HCT116 (cell line): ENCODE measurements around the gene FSHR.

Experiments
- CEBPB ChIP-seq: IDR thresholded peaks from 2 replicates; pipeline ENCODE4 v1.6.1; 2012; ENCODE audit warnings: low read depth
- EZH2 ChIP-seq: fragments of 200-600 bp; sonication (generic); IDR thresholded peaks from 2 replicates; pipeline ENCODE4 v1.6.1; 2017; ENCODE audit warnings: antibody characterized with exemption, mixed run types
- POLR2A ChIP-seq: IDR thresholded peaks from 2 replicates; pipeline ENCODE4 v1.7.0; 2011; ENCODE audit warnings: borderline replicate concordance; ENCODE audit not compliant: insufficient read depth, insufficient read length; ENCODE audit errors: extremely low read depth
- POLR2AphosphoS5 ChIP-seq: IDR thresholded peaks from 2 replicates; pipeline ENCODE4 v1.6.1; 2011; ENCODE audit warnings: mild to moderate bottlenecking, low read depth, low read length, moderate library complexity
- SIN3A ChIP-seq: IDR thresholded peaks from 2 replicates; pipeline ENCODE4 v1.6.1; 2012; ENCODE audit warnings: low read depth
- YY1 ChIP-seq: IDR thresholded peaks from 2 replicates; pipeline ENCODE4 v1.6.1; 2011; ENCODE audit warnings: low read length, low read depth, moderate library complexity, mild to moderate bottlenecking; ENCODE audit not compliant: insufficient replicate concordance; ENCODE audit errors: extremely low read depth
- ZNF274 ChIP-seq: fragments of 200-500 bp; sonication (Bioruptor generic); IDR thresholded peaks from 2 replicates; pipeline ENCODE4 v1.6.1; 2014; ENCODE audit warnings: mild to moderate bottlenecking, low read depth, low read length, inconsistent platforms
- TF ChIP-seq, protein P1 (sequence below), 3 experiments: fragments of 200-600 bp in 1 of 3; sonication (generic) in 1 of 3; IDR thresholded peaks in 2 of 3; conservative IDR thresholded peaks in 1 of 3; 2 replicates each; pipeline ENCODE4 v1.5.1; 2012 to 2017; ENCODE audit warnings: low read depth in 2 of 3, low read length in 2 of 3, antibody characterized with exemption in 1 of 3, borderline replicate concordance in 1 of 3, control low read depth in 1 of 3, mild to moderate bottlenecking in 1 of 3, mixed read lengths in 1 of 3, mixed run types in 1 of 3, moderate library complexity in 1 of 3; ENCODE audit not compliant: insufficient read depth in 1 of 3
- TF ChIP-seq, protein P2 (sequence below): IDR thresholded peaks from 2 replicates; pipeline ENCODE4 v1.6.1; 2012
- TF ChIP-seq, protein P3 (sequence below): IDR thresholded peaks from 2 replicates; pipeline ENCODE4 v1.6.1; 2012; ENCODE audit warnings: low read depth
- TF ChIP-seq, protein P4 (sequence below): IDR thresholded peaks from 2 replicates; pipeline ENCODE4 v1.6.1; 2011; ENCODE audit warnings: mild to moderate bottlenecking, low read length, moderate library complexity; ENCODE audit not compliant: insufficient replicate concordance; ENCODE audit errors: extremely low read depth
- TF ChIP-seq, protein P5 (sequence below): IDR thresholded peaks from 2 replicates; pipeline ENCODE4 v1.6.1; 2012

DNA sequence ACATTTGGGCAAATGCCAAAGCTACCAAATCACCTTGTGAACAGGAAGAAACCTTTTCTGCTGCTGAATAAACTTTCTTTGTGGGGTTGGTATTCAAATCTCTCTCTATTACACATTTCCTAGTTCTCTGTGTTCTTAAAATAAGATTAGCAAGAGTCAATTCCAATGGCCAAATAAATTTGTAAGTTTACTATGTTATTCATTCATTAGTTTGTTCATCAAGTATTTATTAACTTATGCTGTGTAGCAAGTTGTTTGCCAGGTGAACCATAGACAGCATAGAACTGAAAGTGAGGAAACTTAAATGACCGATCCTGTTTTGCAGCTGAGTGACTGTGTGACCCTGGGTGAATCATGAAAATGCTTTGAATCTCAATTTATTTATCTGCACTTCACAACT is 37.7 kb upstream of the FSHR start:
- TF ChIP-seq, protein P1, sequence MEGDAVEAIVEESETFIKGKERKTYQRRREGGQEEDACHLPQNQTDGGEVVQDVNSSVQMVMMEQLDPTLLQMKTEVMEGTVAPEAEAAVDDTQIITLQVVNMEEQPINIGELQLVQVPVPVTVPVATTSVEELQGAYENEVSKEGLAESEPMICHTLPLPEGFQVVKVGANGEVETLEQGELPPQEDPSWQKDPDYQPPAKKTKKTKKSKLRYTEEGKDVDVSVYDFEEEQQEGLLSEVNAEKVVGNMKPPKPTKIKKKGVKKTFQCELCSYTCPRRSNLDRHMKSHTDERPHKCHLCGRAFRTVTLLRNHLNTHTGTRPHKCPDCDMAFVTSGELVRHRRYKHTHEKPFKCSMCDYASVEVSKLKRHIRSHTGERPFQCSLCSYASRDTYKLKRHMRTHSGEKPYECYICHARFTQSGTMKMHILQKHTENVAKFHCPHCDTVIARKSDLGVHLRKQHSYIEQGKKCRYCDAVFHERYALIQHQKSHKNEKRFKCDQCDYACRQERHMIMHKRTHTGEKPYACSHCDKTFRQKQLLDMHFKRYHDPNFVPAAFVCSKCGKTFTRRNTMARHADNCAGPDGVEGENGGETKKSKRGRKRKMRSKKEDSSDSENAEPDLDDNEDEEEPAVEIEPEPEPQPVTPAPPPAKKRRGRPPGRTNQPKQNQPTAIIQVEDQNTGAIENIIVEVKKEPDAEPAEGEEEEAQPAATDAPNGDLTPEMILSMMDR (IDR thresholded peaks at IDR 0.05 in 2 of 3, conservative IDR thresholded peaks at IDR 0.05 in 1 of 3; ENCODE audit: borderline replicate concordance in 1 of 3, insufficient read depth in 1 of 3, low read depth in 2 of 3, low read length in 2 of 3) = no peak
- TF ChIP-seq, protein P2, sequence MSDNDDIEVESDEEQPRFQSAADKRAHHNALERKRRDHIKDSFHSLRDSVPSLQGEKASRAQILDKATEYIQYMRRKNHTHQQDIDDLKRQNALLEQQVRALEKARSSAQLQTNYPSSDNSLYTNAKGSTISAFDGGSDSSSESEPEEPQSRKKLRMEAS = no peak
- TF ChIP-seq, protein P3, sequence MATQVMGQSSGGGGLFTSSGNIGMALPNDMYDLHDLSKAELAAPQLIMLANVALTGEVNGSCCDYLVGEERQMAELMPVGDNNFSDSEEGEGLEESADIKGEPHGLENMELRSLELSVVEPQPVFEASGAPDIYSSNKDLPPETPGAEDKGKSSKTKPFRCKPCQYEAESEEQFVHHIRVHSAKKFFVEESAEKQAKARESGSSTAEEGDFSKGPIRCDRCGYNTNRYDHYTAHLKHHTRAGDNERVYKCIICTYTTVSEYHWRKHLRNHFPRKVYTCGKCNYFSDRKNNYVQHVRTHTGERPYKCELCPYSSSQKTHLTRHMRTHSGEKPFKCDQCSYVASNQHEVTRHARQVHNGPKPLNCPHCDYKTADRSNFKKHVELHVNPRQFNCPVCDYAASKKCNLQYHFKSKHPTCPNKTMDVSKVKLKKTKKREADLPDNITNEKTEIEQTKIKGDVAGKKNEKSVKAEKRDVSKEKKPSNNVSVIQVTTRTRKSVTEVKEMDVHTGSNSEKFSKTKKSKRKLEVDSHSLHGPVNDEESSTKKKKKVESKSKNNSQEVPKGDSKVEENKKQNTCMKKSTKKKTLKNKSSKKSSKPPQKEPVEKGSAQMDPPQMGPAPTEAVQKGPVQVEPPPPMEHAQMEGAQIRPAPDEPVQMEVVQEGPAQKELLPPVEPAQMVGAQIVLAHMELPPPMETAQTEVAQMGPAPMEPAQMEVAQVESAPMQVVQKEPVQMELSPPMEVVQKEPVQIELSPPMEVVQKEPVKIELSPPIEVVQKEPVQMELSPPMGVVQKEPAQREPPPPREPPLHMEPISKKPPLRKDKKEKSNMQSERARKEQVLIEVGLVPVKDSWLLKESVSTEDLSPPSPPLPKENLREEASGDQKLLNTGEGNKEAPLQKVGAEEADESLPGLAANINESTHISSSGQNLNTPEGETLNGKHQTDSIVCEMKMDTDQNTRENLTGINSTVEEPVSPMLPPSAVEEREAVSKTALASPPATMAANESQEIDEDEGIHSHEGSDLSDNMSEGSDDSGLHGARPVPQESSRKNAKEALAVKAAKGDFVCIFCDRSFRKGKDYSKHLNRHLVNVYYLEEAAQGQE = no peak
- TF ChIP-seq, protein P4, sequence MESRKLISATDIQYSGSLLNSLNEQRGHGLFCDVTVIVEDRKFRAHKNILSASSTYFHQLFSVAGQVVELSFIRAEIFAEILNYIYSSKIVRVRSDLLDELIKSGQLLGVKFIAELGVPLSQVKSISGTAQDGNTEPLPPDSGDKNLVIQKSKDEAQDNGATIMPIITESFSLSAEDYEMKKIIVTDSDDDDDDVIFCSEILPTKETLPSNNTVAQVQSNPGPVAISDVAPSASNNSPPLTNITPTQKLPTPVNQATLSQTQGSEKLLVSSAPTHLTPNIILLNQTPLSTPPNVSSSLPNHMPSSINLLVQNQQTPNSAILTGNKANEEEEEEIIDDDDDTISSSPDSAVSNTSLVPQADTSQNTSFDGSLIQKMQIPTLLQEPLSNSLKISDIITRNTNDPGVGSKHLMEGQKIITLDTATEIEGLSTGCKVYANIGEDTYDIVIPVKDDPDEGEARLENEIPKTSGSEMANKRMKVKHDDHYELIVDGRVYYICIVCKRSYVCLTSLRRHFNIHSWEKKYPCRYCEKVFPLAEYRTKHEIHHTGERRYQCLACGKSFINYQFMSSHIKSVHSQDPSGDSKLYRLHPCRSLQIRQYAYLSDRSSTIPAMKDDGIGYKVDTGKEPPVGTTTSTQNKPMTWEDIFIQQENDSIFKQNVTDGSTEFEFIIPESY = no peak
- TF ChIP-seq EZH2 = no peak
- TF ChIP-seq POLR2AphosphoS5 = no peak
- no peak for TF ChIP-seq YY1
- TF ChIP-seq POLR2A = no peak
- TF ChIP-seq, protein P5, sequence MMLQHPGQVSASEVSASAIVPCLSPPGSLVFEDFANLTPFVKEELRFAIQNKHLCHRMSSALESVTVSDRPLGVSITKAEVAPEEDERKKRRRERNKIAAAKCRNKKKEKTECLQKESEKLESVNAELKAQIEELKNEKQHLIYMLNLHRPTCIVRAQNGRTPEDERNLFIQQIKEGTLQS = no peak
- TF ChIP-seq ZNF274 = no peak
- TF ChIP-seq CEBPB = no peak
- no peak for TF ChIP-seq SIN3A
